Measurements from ENCODE around the gene PIK3AP1. TPM values are rescaled to one million over a fixed set of nuclear protein-coding genes. Genes with fewer than 3 reads are reported as not detected.
"Not testable (repeated sequence)": the region's sequence is repeated elsewhere in the genome, so short reads cannot be mapped to it uniquely, and the experiment has no call there.

The PIK3AP1 gene
- total RNA-seq, 2 donors from 2014 or later = 4.3 to 6.6 TPM

DNA sequence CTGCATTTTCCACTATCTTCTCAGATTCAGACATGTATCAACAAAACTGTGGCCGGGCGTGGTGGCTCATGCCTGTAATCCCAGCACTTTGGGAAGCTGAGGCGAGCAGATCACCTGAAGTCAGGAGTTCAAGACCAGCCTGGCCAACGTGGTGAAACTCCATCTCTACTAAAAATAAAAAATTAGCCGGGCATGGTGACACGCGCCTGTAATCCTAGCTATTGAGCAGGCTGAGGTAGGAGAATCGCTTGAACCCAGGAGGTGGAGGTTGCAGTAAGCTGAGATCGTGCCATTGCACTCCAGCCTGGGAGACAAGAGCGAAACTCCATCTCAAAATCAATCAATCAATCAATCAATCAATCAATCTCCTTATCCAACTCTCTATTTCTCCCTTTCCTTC lies 174.8 kb downstream of the PIK3AP1 start:
- H3K9me3 Mint-ChIP-seq; ATAC-seq (replicated peaks); H3K4me3 Mint-ChIP-seq; H3K27me3 Mint-ChIP-seq; H3K4me1 Mint-ChIP-seq; H3K27ac Mint-ChIP-seq: not testable (repeated sequence)
- H3K36me3 Mint-ChIP-seq (ENCODE audit: low read depth) = peaks cover 84% of the 10 kb centered on the region

Other genes starting within 250 kb of the PIK3AP1 start
- not detected for gene TLL2, start 206.6 kb downstream of the PIK3AP1 start, total RNA-seq
- gene TM9SF3, start 133.5 kb downstream of the PIK3AP1 start, total RNA-seq = 100 to 1,000 TPM in 1 of 2 donors, 10 to 100 TPM in 1; 80.3 to 101 TPM
- 10 to 100 TPM; 25.5 to 29.6 TPM for gene LCOR, start 111.8 kb upstream of the PIK3AP1 start, total RNA-seq

Data from activated T-helper 17 cell treated with anti-CD3 and anti-CD28 coated beads, Interleukin-2, amount 50 U/mL, for 72 hours (primary cell).